ENCODE measurements around the gene SDK2. TPM values are rescaled to one million over a fixed set of nuclear protein-coding genes. Genes with fewer than 3 reads are reported as not detected.

SDK2 gene
- total RNA-seq, 1 donor from 2014 or later = 11.2 TPM

DNA sequence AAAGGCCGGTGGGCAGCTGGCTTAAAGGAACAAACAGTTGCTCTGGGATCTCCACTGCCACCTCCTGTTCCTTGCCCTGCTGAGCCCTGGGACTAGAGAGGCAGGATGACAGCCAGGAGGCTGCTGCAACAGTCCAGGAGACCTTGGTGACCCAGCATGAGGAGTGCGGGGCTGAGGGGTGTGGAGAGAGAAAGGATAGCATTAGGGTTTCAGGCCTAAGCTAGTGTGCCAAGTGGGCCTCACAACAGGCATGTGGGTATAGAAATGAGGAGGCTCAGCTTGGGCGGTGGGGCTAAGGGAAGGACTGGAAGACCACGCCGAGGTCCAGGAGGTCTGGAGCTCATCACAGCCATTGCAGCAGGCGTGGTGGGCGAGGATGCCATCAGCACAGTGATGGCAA, 39.8 kb downstream of the SDK2 start:
- Mint-ChIP-seq H3K4me1 (ENCODE audit: low read depth, unreplicated experiment) (peaks cover 3% of the 10 kb centered on the region), H3K27ac (ENCODE audit: unreplicated experiment) (no peak overlapping the region), H3K9me3 (ENCODE audit: unreplicated experiment) (peaks cover 27% of the 10 kb centered on the region), H3K36me3 (ENCODE audit: low read depth, unreplicated experiment) (peaks cover 36% of the 10 kb centered on the region), H3K4me3 (ENCODE audit: unreplicated experiment) (no peak overlapping the region), H3K27me3 (ENCODE audit: low read depth, unreplicated experiment) (peaks cover 21% of the 10 kb centered on the region)
- no peaks in the 10 kb centered on the region for H4K20me1 ChIP-seq (ENCODE audit: insufficient read depth, low read length)
- TF ChIP-seq CTCF (IDR thresholded peaks at IDR 0.05; ENCODE audit: insufficient read depth, low read depth, low read length) (no peak), EZH2 (IDR thresholded peaks at IDR 0.05; ENCODE audit: insufficient read depth, low read length) (no peak)
- no peaks in the 10 kb centered on the region for H3K36me3 ChIP-seq (ENCODE audit: insufficient read depth, low read length)
- FAIRE-seq (no peak), DNase-seq (ENCODE audit: low read depth) (no peak)
- H3K79me2 ChIP-seq (ENCODE audit: insufficient read depth, low read length) = no peaks in the 10 kb centered on the region
- no peak overlapping the region for H2AFZ ChIP-seq (ENCODE audit: low read depth, low read length)
- peaks cover 7% of the 10 kb centered on the region for H3K9me3 ChIP-seq (ENCODE audit: insufficient read depth, low read depth, low read length)
- no peak overlapping the region for H3K4me3 ChIP-seq (ENCODE audit: insufficient read depth, low read depth, low read length)
- no peak overlapping the region for H3K9ac ChIP-seq (ENCODE audit: low read length)
- H3K27ac ChIP-seq (ENCODE audit: low read depth, low read length) = no peak overlapping the region
- no peaks in the 10 kb centered on the region for H3K27me3 ChIP-seq (ENCODE audit: insufficient read depth, low read length)
- H3K4me2 ChIP-seq (ENCODE audit: low read length) = no peak overlapping the region
- no peaks in the 10 kb centered on the region for H3K4me1 ChIP-seq (ENCODE audit: insufficient read depth, low read length)

GRCh38 chr17:73603971-73604370, 40.3 kb downstream of the SDK2 start:
- H3K27ac ChIP-seq (ENCODE audit: low read depth, low read length) = no peak overlapping the region
- H3K9me3 Mint-ChIP-seq (ENCODE audit: unreplicated experiment) = peaks cover 28% of the 10 kb centered on the region
- H3K27me3 ChIP-seq (ENCODE audit: insufficient read depth, low read length) = no peaks in the 10 kb centered on the region
- DNase-seq (ENCODE audit: low read depth) (no peak), FAIRE-seq (no peak)
- no peak overlapping the region for H3K27ac Mint-ChIP-seq (ENCODE audit: unreplicated experiment)
- no peaks in the 10 kb centered on the region for H3K79me2 ChIP-seq (ENCODE audit: insufficient read depth, low read length)
- H3K27me3 Mint-ChIP-seq (ENCODE audit: low read depth, unreplicated experiment) = peaks cover 20% of the 10 kb centered on the region
- no peaks in the 10 kb centered on the region for H3K36me3 ChIP-seq (ENCODE audit: insufficient read depth, low read length)
- H3K4me3 ChIP-seq (ENCODE audit: insufficient read depth, low read depth, low read length) = no peak overlapping the region
- H3K9me3 ChIP-seq (ENCODE audit: insufficient read depth, low read depth, low read length) = peaks cover 7% of the 10 kb centered on the region
- TF ChIP-seq EZH2 (IDR thresholded peaks at IDR 0.05; ENCODE audit: insufficient read depth, low read length) = no peak
- no peak for TF ChIP-seq CTCF (IDR thresholded peaks at IDR 0.05; ENCODE audit: insufficient read depth, low read depth, low read length)
- no peak overlapping the region for H3K9ac ChIP-seq (ENCODE audit: low read length)
- H4K20me1 ChIP-seq (ENCODE audit: insufficient read depth, low read length) = no peaks in the 10 kb centered on the region
- H2AFZ ChIP-seq (ENCODE audit: low read depth, low read length) = no peak overlapping the region
- H3K4me2 ChIP-seq (ENCODE audit: low read length) = no peak overlapping the region
- no peaks in the 10 kb centered on the region for H3K4me1 ChIP-seq (ENCODE audit: insufficient read depth, low read length)
- no peak overlapping the region for H3K4me3 Mint-ChIP-seq (ENCODE audit: unreplicated experiment)
- H3K36me3 Mint-ChIP-seq (ENCODE audit: low read depth, unreplicated experiment) = peaks cover 35% of the 10 kb centered on the region
- H3K4me1 Mint-ChIP-seq (ENCODE audit: low read depth, unreplicated experiment) = no peaks in the 10 kb centered on the region

DNA sequence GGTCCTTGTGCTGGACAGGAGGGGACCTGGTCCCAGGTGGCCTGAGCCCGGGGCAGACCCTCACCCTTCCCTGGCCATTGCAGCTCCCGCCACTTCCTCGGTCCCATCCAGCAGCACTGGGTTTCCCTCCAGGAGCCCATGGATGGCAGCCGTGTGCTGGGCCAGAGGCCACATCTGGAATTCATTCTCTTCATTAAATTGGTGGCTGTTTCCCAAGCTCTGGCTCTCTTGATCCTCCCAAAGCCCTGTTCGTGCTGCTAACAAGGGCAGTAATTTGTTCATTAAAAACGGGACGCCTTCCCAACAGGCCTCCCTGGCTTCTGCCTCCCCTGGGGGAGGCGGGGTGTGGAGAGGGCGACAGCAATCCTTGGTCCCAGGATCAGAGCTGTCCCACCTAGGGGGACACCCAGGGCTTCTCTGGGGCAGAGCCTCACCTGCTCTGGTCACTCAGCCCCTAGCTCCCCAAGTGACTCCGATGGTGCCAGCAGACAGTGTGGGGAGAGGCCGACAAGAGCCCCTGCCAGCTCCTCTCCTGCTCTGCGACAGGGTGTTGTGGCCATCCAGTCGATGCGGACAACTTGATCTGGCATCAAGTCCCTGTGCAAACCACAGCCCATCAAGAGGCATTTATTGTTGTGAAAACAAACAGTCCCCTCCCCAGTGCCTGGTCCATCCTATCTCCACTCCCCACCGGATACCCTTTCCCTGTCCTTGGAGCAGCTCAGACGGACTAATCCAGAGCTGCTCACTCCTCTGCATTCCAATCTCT, 44.0 kb downstream of the SDK2 start:
- no peak overlapping the region for H3K4me3 ChIP-seq (ENCODE audit: insufficient read depth, low read depth, low read length)
- no peak overlapping the region for H3K27ac ChIP-seq (ENCODE audit: low read depth, low read length)
- H3K4me1 Mint-ChIP-seq (ENCODE audit: low read depth, unreplicated experiment) = no peaks in the 10 kb centered on the region
- no peaks in the 10 kb centered on the region for H3K36me3 ChIP-seq (ENCODE audit: insufficient read depth, low read length)
- peaks cover 25% of the 10 kb centered on the region for H3K9me3 Mint-ChIP-seq (ENCODE audit: unreplicated experiment)
- H3K79me2 ChIP-seq (ENCODE audit: insufficient read depth, low read length) = no peaks in the 10 kb centered on the region
- peaks cover 7% of the 10 kb centered on the region for H3K9me3 ChIP-seq (ENCODE audit: insufficient read depth, low read depth, low read length)
- H3K4me1 ChIP-seq (ENCODE audit: insufficient read depth, low read length) = no peaks in the 10 kb centered on the region
- FAIRE-seq (no peak), DNase-seq (ENCODE audit: low read depth) (no peak)
- H2AFZ ChIP-seq (ENCODE audit: low read depth, low read length) = no peak overlapping the region
- H3K27ac Mint-ChIP-seq (ENCODE audit: unreplicated experiment) = no peak overlapping the region
- H3K36me3 Mint-ChIP-seq (ENCODE audit: low read depth, unreplicated experiment) = peaks cover 30% of the 10 kb centered on the region
- peaks cover 8% of the 10 kb centered on the region for H3K27me3 Mint-ChIP-seq (ENCODE audit: low read depth, unreplicated experiment)
- no peaks in the 10 kb centered on the region for H3K27me3 ChIP-seq (ENCODE audit: insufficient read depth, low read length)
- H3K4me2 ChIP-seq (ENCODE audit: low read length) = no peak overlapping the region
- no peaks in the 10 kb centered on the region for H4K20me1 ChIP-seq (ENCODE audit: insufficient read depth, low read length)
- no peak overlapping the region for H3K4me3 Mint-ChIP-seq (ENCODE audit: unreplicated experiment)
- no peak for TF ChIP-seq EZH2 (IDR thresholded peaks at IDR 0.05; ENCODE audit: insufficient read depth, low read length)
- TF ChIP-seq CTCF (IDR thresholded peaks at IDR 0.05; ENCODE audit: insufficient read depth, low read depth, low read length) = no peak
- no peak overlapping the region for H3K9ac ChIP-seq (ENCODE audit: low read length)
